Activated naive CD8-positive, alpha-beta T cell treated with anti-CD3 and anti-CD28 coated beads, Interleukin-2, amount 10 ng/mL, durations not matched to agents 7 days and 5 days (primary cell): Measurements from ENCODE around the gene TMEM59. TPM values are rescaled to one million over a fixed set of nuclear protein-coding genes. Genes with fewer than 3 reads are reported as not detected.
"Not testable (repeated sequence)": the region's sequence is repeated elsewhere in the genome, so short reads cannot be mapped to it uniquely, and the experiment has no call there.

Experiments
- ATAC-seq: fragments of 150-1000 bp; cut with Tn5 transposase; one replicate; pipeline ENCODE4 v1.10.0; 2021; ENCODE audit warnings: low read depth, moderate library complexity
- POLR2A ChIA-PET: fragments of 350-600 bp; sonication (Branson Sonifier 250); formaldehyde crosslinking; loops from one replicate; lab custom pipeline; 2021; ENCODE audit warnings: antibody characterized with exemption; lab: Charles Lee
- DNase-seq: peaks from one replicate; pipeline ENCODE4 v3.0.0; 2021
- H3K27ac Mint-ChIP-seq: one replicate; pipeline ENCODE4 v1.8.0; 2022; ENCODE audit warnings: mild to moderate bottlenecking, mixed read lengths
- H3K27me3 Mint-ChIP-seq: one replicate; pipeline ENCODE4 v1.8.0; 2022; ENCODE audit warnings: mild to moderate bottlenecking, moderate library complexity, mixed read lengths
- H3K36me3 Mint-ChIP-seq: one replicate; pipeline ENCODE4 v1.8.0; 2021; ENCODE audit warnings: mild to moderate bottlenecking, mixed read lengths
- H3K4me1 Mint-ChIP-seq: one replicate; pipeline ENCODE4 v1.8.0; 2021; ENCODE audit warnings: mixed read lengths
- H3K4me3 Mint-ChIP-seq: one replicate; pipeline ENCODE4 v1.8.0; 2022; ENCODE audit warnings: mild to moderate bottlenecking, moderate library complexity, mixed read lengths
- H3K9me3 Mint-ChIP-seq: one replicate; pipeline ENCODE4 v1.8.0; 2021; ENCODE audit warnings: mixed read lengths
- total RNA-seq, 2 experiments: library from RNA; stranded (reverse); gene quantifications; one replicate each; pipeline ENCODE4 v1.2.3, GENCODE V29; 2021

The TMEM59 gene, protein sequence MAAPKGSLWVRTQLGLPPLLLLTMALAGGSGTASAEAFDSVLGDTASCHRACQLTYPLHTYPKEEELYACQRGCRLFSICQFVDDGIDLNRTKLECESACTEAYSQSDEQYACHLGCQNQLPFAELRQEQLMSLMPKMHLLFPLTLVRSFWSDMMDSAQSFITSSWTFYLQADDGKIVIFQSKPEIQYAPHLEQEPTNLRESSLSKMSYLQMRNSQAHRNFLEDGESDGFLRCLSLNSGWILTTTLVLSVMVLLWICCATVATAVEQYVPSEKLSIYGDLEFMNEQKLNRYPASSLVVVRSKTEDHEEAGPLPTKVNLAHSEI
- 100 to 1,000 TPM; 182 to 192 TPM for total RNA-seq

GRCh38 chr1:54052934-54053744 lies at the start of gene TMEM59, which contains the start of gene TCEANC2:
TMEM59 (minus strand) TSS chr1:54053204; CDS start chr1:54053188, 16 bp downstream.
TCEANC2 (plus strand) TSS chr1:54053608; CDS start chr1:54054423, 815 bp downstream.
- no peaks in the 10 kb centered on the region for H3K9me3 Mint-ChIP-seq
- no peak within 1 kb of the TSS for H3K4me3 Mint-ChIP-seq
- H3K27me3 Mint-ChIP-seq, result no peaks in the 10 kb centered on the region
- no peak within 1 kb of the TSS for H3K27ac Mint-ChIP-seq
- DNase-seq (peak; percentile 93), ATAC-seq (peak; percentile 96)
- H3K36me3 Mint-ChIP-seq, result peaks cover 17% of the 10 kb centered on the region
- peaks cover 26% of the 10 kb centered on the region for H3K4me1 Mint-ChIP-seq
- POLR2A ChIA-PET, result interaction anchor here (0.7 to 2.5 kb wide), 10 partner anchors 8 to 685 kb away, joined by 3 to 18 read pairs (median 4); partner anchors contain the start of genes CYB5RL, IFT25, LRRC42 and MRPL37

DNA sequence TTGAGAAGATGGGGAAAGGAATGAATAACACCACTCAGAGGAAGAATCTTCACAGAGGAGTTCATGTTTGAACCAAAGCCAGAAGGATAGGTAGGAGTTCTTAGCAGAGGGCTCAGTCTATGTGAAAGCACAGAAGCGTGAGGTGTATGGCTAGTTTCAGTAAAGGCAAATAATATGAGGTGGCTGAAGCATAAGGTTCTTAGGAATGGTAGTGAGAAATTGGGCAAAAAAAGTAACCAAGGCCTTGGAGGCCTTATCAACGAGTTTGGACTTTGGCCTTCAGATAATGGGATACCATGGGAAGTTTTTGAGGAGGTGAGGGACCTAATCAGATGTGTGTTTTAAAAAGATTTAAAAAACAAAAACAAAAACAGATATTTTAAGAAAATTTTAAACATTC lies 47.5 kb upstream of the TMEM59 start:
- DNase-seq, result no peak
- POLR2A ChIA-PET, result no interaction called here
- ATAC-seq, result no peak
- Mint-ChIP-seq H3K4me3 (no peak overlapping the region), H3K4me1 (no peaks in the 10 kb centered on the region), H3K36me3 (peaks cover 31% of the 10 kb centered on the region), H3K9me3 (no peaks in the 10 kb centered on the region), H3K27ac (no peak overlapping the region), H3K27me3 (no peaks in the 10 kb centered on the region)

GRCh38 chr1:54099061-54099610 lies 46.1 kb upstream of the TMEM59 start:
- ATAC-seq, result no peak
- no peak overlapping the region for H3K27ac Mint-ChIP-seq
- DNase-seq, result no peak
- peaks cover 32% of the 10 kb centered on the region for H3K36me3 Mint-ChIP-seq
- no peaks in the 10 kb centered on the region for H3K27me3 Mint-ChIP-seq
- POLR2A ChIA-PET, result no interaction called here
- H3K4me3 Mint-ChIP-seq, result no peak overlapping the region
- no peaks in the 10 kb centered on the region for H3K4me1 Mint-ChIP-seq
- no peaks in the 10 kb centered on the region for H3K9me3 Mint-ChIP-seq

- no peaks in the 10 kb centered on the region for H3K9me3 Mint-ChIP-seq
- POLR2A ChIA-PET, result no interaction called here
- H3K27me3 Mint-ChIP-seq, result no peaks in the 10 kb centered on the region
- DNase-seq (no peak), ATAC-seq (no peak)
- H3K4me1 Mint-ChIP-seq, result no peaks in the 10 kb centered on the region
- peaks cover 27% of the 10 kb centered on the region for H3K36me3 Mint-ChIP-seq
- H3K4me3 Mint-ChIP-seq, result no peak overlapping the region
- no peak overlapping the region for H3K27ac Mint-ChIP-seq
Observed at GRCh38 chr1:54096877-54097240, 43.9 kb upstream of the TMEM59 start.

GRCh38 chr1:54096227-54096876 lies 43.3 kb upstream of the TMEM59 start:
- POLR2A ChIA-PET, result no interaction called here
- Mint-ChIP-seq H3K36me3 (peaks cover 28% of the 10 kb centered on the region), H3K4me3 (no peak overlapping the region), H3K27me3 (no peaks in the 10 kb centered on the region), H3K27ac (no peak overlapping the region), H3K4me1 (no peaks in the 10 kb centered on the region), H3K9me3 (no peaks in the 10 kb centered on the region)
- DNase-seq (no peak), ATAC-seq (no peak)

DNA sequence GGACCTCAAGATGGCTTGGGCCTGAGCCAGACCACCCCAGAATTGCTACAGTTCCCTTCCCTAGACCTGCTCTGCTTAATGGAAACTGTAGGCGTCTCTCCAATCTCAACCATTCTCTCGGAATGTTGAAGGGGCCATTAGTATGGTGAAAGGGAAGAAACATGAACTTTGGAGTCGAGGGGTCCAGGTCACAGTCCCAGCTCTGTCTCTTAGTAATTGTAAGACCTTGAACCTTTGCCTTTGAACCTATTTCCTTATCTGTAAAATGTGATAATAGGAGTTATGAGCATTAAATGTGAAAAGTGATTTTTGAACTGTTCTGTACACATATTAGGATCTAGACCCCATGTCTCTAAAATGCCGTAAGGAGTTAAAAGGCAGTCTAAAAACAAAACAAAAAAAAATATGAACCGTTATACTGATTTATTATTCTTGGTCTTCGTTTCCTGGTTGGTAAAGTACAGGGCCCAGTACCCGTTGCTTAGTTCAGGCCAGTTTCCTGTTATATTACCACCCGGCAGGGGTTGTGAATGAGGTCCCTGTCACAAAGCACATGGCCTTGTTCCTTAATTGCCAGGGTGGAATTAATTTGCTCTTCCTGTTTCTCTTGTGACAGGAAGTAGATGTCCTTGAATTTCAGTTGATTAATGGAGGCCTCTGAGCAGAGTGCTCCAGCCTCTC lies 42.7 kb upstream of the TMEM59 start:
- no peak for ATAC-seq
- H3K27me3 Mint-ChIP-seq, result no peaks in the 10 kb centered on the region
- H3K36me3 Mint-ChIP-seq, result peaks cover 25% of the 10 kb centered on the region
- no peaks in the 10 kb centered on the region for H3K4me1 Mint-ChIP-seq
- H3K4me3 Mint-ChIP-seq, result no peak overlapping the region
- H3K27ac Mint-ChIP-seq, result no peak overlapping the region
- DNase-seq, result no peak
- H3K9me3 Mint-ChIP-seq, result no peaks in the 10 kb centered on the region
- POLR2A ChIA-PET, result no interaction called here

GRCh38 chr1:54094730-54095105 lies 41.7 kb upstream of the TMEM59 start:
- H3K27ac Mint-ChIP-seq, H3K4me1 Mint-ChIP-seq, H3K9me3 Mint-ChIP-seq, POLR2A ChIA-PET, H3K4me3 Mint-ChIP-seq, H3K27me3 Mint-ChIP-seq, ATAC-seq, DNase-seq: not testable (repeated sequence)
- peaks cover 20% of the 10 kb centered on the region for H3K36me3 Mint-ChIP-seq

DNA sequence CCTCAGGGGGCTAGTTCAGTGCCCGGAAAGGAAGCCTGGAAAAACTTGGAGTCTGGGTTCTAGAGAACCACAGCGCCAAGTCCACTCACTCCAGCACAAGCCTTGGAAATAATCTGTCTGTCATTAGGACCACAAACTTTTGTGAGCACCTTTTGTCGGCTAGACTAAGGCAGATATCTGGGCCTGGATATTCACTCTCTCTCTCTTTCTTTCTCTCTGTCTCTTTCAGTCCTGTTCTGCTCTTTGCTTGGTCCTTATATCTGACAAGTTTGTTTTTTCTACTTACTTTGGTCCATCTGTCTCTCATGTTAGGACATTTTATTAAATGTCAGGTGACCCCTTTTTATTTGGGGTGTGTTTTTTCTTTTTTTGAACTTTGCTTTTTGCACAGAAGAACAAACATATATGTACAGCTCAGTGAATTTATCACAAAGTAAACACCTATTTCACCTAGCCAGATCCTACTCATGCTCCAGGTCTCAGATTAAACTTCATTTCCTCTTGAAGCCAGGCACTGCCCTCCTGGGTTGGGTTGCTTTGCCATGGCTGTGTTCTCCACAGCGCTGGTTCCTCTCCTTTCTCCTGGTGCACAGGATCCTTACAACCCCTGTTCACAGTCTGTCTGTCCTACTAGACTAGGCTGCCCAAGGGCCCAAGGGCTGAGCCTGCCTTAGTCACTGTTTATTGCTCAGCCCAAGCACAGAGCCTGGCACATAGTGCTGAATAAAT lies 41.2 kb upstream of the TMEM59 start:
- H3K4me1 Mint-ChIP-seq, result no peaks in the 10 kb centered on the region
- no peak for DNase-seq
- H3K27me3 Mint-ChIP-seq, result no peaks in the 10 kb centered on the region
- POLR2A ChIA-PET, result no interaction called here
- no peak overlapping the region for H3K27ac Mint-ChIP-seq
- no peaks in the 10 kb centered on the region for H3K9me3 Mint-ChIP-seq
- ATAC-seq, result no peak
- H3K4me3 Mint-ChIP-seq, result no peak overlapping the region
- peaks cover 21% of the 10 kb centered on the region for H3K36me3 Mint-ChIP-seq

GRCh38 chr1:54091666-54092065 lies 38.7 kb upstream of the TMEM59 start:
- POLR2A ChIA-PET, result no interaction called here
- no peak for DNase-seq
- no peaks in the 10 kb centered on the region for H3K27me3 Mint-ChIP-seq
- no peaks in the 10 kb centered on the region for H3K9me3 Mint-ChIP-seq
- no peak overlapping the region for H3K4me3 Mint-ChIP-seq
- ATAC-seq, result no peak
- H3K4me1 Mint-ChIP-seq, result peaks cover 3% of the 10 kb centered on the region
- peaks cover 11% of the 10 kb centered on the region for H3K36me3 Mint-ChIP-seq
- H3K27ac Mint-ChIP-seq, result no peak overlapping the region

GRCh38 chr1:54088385-54088784 lies 35.4 kb upstream of the TMEM59 start:
- POLR2A ChIA-PET, result no interaction called here
- no peaks in the 10 kb centered on the region for H3K9me3 Mint-ChIP-seq
- peaks cover 6% of the 10 kb centered on the region for H3K36me3 Mint-ChIP-seq
- DNase-seq (no peak), ATAC-seq (no peak)
- no peaks in the 10 kb centered on the region for H3K27me3 Mint-ChIP-seq
- no peak overlapping the region for H3K27ac Mint-ChIP-seq
- no peak overlapping the region for H3K4me3 Mint-ChIP-seq
- peaks cover 3% of the 10 kb centered on the region for H3K4me1 Mint-ChIP-seq

DNA sequence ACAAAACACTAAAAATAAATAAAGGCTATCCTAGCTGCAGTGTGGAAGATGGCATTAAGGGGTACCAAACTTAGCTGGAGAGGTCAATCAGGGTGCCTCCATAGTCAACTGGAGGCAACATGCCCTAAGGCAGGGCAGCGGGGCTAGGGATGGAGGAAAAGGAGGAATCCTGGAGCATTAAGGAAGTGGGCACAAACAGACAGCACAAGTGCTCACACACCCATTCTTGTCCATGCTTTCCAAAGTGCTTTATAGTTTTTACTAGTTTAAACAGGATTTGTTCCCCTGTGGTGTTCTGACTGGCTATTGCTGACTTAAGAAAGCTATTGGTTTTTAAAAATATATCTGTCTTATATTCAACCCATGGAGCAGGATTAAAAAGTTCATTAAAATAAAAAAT lies 33.8 kb upstream of the TMEM59 start:
- Mint-ChIP-seq H3K9me3 (no peaks in the 10 kb centered on the region), H3K4me1 (peaks cover 3% of the 10 kb centered on the region), H3K27ac (no peak overlapping the region), H3K27me3 (no peaks in the 10 kb centered on the region), H3K4me3 (no peak overlapping the region), H3K36me3 (peaks cover 4% of the 10 kb centered on the region)
- POLR2A ChIA-PET, result no interaction called here
- DNase-seq (no peak), ATAC-seq (no peak)

DNA sequence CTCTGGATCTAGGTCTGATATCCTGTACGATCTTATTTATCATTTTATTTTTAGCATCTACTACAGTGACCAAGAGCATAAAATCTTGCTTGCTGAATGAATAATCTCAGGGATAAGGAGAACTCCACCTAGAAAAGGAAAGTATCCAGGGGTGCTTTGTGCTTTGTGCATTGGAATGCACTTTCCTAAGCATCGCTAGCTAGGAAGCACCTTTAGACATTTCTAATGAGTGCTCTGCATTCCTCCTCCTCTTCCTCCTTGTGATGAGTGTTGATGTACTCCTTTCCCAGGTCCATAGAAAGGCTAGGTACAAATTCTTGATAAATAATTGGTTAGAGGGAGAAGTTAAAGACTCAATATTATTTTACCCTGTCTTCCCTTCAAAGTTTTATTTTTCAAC lies 31.8 kb upstream of the TMEM59 start:
- Mint-ChIP-seq H3K9me3 (no peaks in the 10 kb centered on the region), H3K4me3 (no peak overlapping the region), H3K36me3 (peaks cover 3% of the 10 kb centered on the region), H3K27me3 (no peaks in the 10 kb centered on the region), H3K4me1 (peaks cover 6% of the 10 kb centered on the region), H3K27ac (no peak overlapping the region)
- ATAC-seq (no peak), DNase-seq (no peak)
- POLR2A ChIA-PET, result no interaction called here
